ENCODE results near the gene PHLPP1. TPM values are rescaled to one million over a fixed set of nuclear protein-coding genes. Genes with fewer than 3 reads are reported as not detected.
"Not testable (repeated sequence)": the region's sequence is repeated elsewhere in the genome, so short reads cannot be mapped to it uniquely, and the experiment has no call there.

PHLPP1 gene
- total RNA-seq, 4 donors from 2014 or later = 28.1 to 56.6 (median 37.1) TPM

GRCh38 chr18:62900132-62900883, 185.0 kb downstream of the PHLPP1 start:
- DNase-seq (ENCODE audit: low spot score in 2 of 2) = no peak
- Histone ChIP-seq H3K4me3 (no peak overlapping the region), H3K27me3 (no peaks in the 10 kb centered on the region), H3K9me3 (no peaks in the 10 kb centered on the region), H3K4me1 (no peaks in the 10 kb centered on the region), H3K36me3 (peaks cover 53% of the 10 kb centered on the region), H3K27ac (no peak overlapping the region)
- no peak for TF ChIP-seq CTCF (IDR thresholded peaks at IDR 0.05)
- no peak for TF ChIP-seq POLR2AphosphoS5 (IDR thresholded peaks at IDR 0.05)
- no peak for TF ChIP-seq POLR2A (IDR thresholded peaks at IDR 0.05)
- TF ChIP-seq EP300 (IDR thresholded peaks at IDR 0.05) = no peak
- 92% methylated on average over 7 of the region's 7 CpGs for WGBS

- 94% methylated on average over 5 of the region's 5 CpGs for WGBS
- TF ChIP-seq CTCF (IDR thresholded peaks at IDR 0.05) (no peak), EP300 (IDR thresholded peaks at IDR 0.05) (no peak), POLR2A (IDR thresholded peaks at IDR 0.05) (no peak)
- Histone ChIP-seq H3K9me3 (no peaks in the 10 kb centered on the region), H3K4me3 (no peak overlapping the region), H3K27ac (no peak overlapping the region), H3K36me3 (peaks cover 37% of the 10 kb centered on the region), H3K27me3 (no peaks in the 10 kb centered on the region), H3K4me1 (no peaks in the 10 kb centered on the region)
- no peak for DNase-seq (ENCODE audit: low spot score in 2 of 2)
Observed at GRCh38 chr18:62902776-62903175, 187.4 kb downstream of the PHLPP1 start.

GRCh38 chr18:62904396-62905285, 189.3 kb downstream of the PHLPP1 start:
- 75% methylated on average over 2 of the region's 2 CpGs for WGBS
- Histone ChIP-seq H3K36me3 (peaks cover 22% of the 10 kb centered on the region), H3K27ac (peak overlapping the region; percentile 20), H3K27me3 (no peaks in the 10 kb centered on the region), H3K4me3 (no peak overlapping the region), H3K9me3 (no peaks in the 10 kb centered on the region), H3K4me1 (no peaks in the 10 kb centered on the region)
- no peak for TF ChIP-seq POLR2A (IDR thresholded peaks at IDR 0.05)
- no peak for TF ChIP-seq POLR2AphosphoS5 (IDR thresholded peaks at IDR 0.05)
- TF ChIP-seq EP300 (IDR thresholded peaks at IDR 0.05) = no peak
- no peak for TF ChIP-seq CTCF (IDR thresholded peaks at IDR 0.05)
- DNase-seq (ENCODE audit: low spot score in 2 of 2) = no peak

GRCh38 chr18:62912885-62913284, 197.5 kb downstream of the PHLPP1 start:
- Histone ChIP-seq H3K27ac (no peak overlapping the region), H3K4me3 (no peak overlapping the region), H3K36me3 (no peaks in the 10 kb centered on the region), H3K27me3 (no peaks in the 10 kb centered on the region), H3K4me1 (no peaks in the 10 kb centered on the region), H3K9me3 (no peaks in the 10 kb centered on the region)
- WGBS = 71% methylated on average over 2 of the region's 2 CpGs
- TF ChIP-seq EP300 (IDR thresholded peaks at IDR 0.05) (no peak), POLR2AphosphoS5 (IDR thresholded peaks at IDR 0.05) (no peak), CTCF (IDR thresholded peaks at IDR 0.05) (no peak), POLR2A (IDR thresholded peaks at IDR 0.05) (no peak)
- DNase-seq (ENCODE audit: low spot score in 2 of 2) = no peak

- H3K36me3 ChIP-seq; H3K4me1 ChIP-seq; H3K9me3 ChIP-seq; H3K27ac ChIP-seq; DNase-seq (ENCODE audit: low spot score in 2 of 2); H3K27me3 ChIP-seq; H3K4me3 ChIP-seq: not testable (repeated sequence)
- 88% methylated on average over 7 of the region's 7 CpGs for WGBS
Observed at GRCh38 chr18:62913824-62914223, 198.5 kb downstream of the PHLPP1 start.

Data from suprapubic skin (tissue), 4 donors.